Esophagus squamous epithelium (tissue), 4 donors: ENCODE results near the gene GPC5.

Experiments
- CTCF ChIP-seq, 6 experiments: fragments of 450-650 bp in 4 of 6; fragments of 200-600 bp in 2 of 6; sonication (generic) in 2 of 6; IDR thresholded peaks; one replicate each; pipeline ENCODE4 v1.5.1; 2016 to 2019; ENCODE audit warnings: antibody characterized with exemption in 6 of 6, mild to moderate bottlenecking in 4 of 6, moderate library complexity in 4 of 6
- POLR2A ChIP-seq, 4 donors: fragments of 450-650 bp; IDR thresholded peaks; one replicate each; pipeline ENCODE4 v1.6.1; 2017; ENCODE audit warnings: antibody characterized with exemption in 4 of 4, mild to moderate bottlenecking in 4 of 4, moderate library complexity in 3 of 4

- no peak for TF ChIP-seq CTCF (IDR thresholded peaks at IDR 0.05)
- no peak for TF ChIP-seq POLR2A (IDR thresholded peaks at IDR 0.05)
These were observed 773.8 kb downstream of the GPC5 start for GRCh38 chr13:92172191-92172590.
